GM23338 (cell line): ENCODE data around the gene NMBR.

ENCODE experiments used
- CREB1 ChIP-seq: fragments of 250-450 bp; sonication (Bioruptor Pico); IDR thresholded peaks from 2 replicates; pipeline ENCODE4 v1.5.0; 2020; ENCODE audit warnings: low read depth, mild to moderate bottlenecking, moderate library complexity
- EZH2 ChIP-seq: fragments of 200-600 bp; sonication (generic); IDR thresholded peaks from one replicate; pipeline ENCODE4 v1.8.0; 2017; ENCODE audit warnings: antibody characterized with exemption, mild to moderate bottlenecking, low read depth; ENCODE audit not compliant: unreplicated experiment
- EZH2phosphoT487 ChIP-seq: fragments of 200-600 bp; sonication (generic); IDR thresholded peaks from one replicate; pipeline ENCODE4 v1.8.1; 2018; ENCODE audit warnings: antibody characterized with exemption; ENCODE audit not compliant: unreplicated experiment
- JUNB ChIP-seq: IDR thresholded peaks from one replicate; pipeline ENCODE4 v1.6.1; 2016; ENCODE audit warnings: antibody characterized with exemption; ENCODE audit not compliant: unreplicated experiment
- NANOG ChIP-seq: IDR thresholded peaks from 2 replicates; pipeline ENCODE4 v1.6.1; 2016; ENCODE audit warnings: antibody characterized with exemption, borderline replicate concordance
- POLR2AphosphoS5 ChIP-seq: IDR thresholded peaks from 2 replicates; pipeline ENCODE4 v1.6.1; 2016; ENCODE audit warnings: antibody characterized with exemption, low read depth
- STAT1 ChIP-seq: IDR thresholded peaks from one replicate; pipeline ENCODE4 v1.6.1; 2016; ENCODE audit warnings: antibody characterized with exemption; ENCODE audit not compliant: unreplicated experiment
- ZNF331 ChIP-seq: fragments of 250-450 bp; sonication (Bioruptor Pico); IDR thresholded peaks from 2 replicates; pipeline ENCODE4 v1.5.0; 2020; ENCODE audit warnings: low read depth, mild to moderate bottlenecking, moderate library complexity
- TF ChIP-seq, protein P1 (sequence below), 2 experiments: fragments of 200-600 bp in 1 of 2; sonication (generic) in 1 of 2; conservative IDR thresholded peaks; 2 replicates each; pipeline versions ENCODE4 v1.5.1 to v1.6.1; 2016 to 2017; ENCODE audit warnings: antibody characterized with exemption in 2 of 2, low read depth in 2 of 2, mild to moderate bottlenecking in 2 of 2, moderate library complexity in 1 of 2
- TF ChIP-seq, protein P2 (sequence below): IDR thresholded peaks from one replicate; pipeline ENCODE4 v1.6.1; 2018; ENCODE audit warnings: antibody characterized with exemption; ENCODE audit not compliant: unreplicated experiment
- TF ChIP-seq, protein P3 (sequence below): fragments of 250-450 bp; sonication (Bioruptor Pico); IDR thresholded peaks from 2 replicates; pipeline ENCODE4 v1.5.0; 2020; ENCODE audit warnings: mild to moderate bottlenecking, moderate library complexity
- TF ChIP-seq, protein P4 (sequence below): IDR thresholded peaks from 2 replicates; pipeline ENCODE4 v1.6.1; 2016; ENCODE audit warnings: antibody characterized with exemption

DNA sequence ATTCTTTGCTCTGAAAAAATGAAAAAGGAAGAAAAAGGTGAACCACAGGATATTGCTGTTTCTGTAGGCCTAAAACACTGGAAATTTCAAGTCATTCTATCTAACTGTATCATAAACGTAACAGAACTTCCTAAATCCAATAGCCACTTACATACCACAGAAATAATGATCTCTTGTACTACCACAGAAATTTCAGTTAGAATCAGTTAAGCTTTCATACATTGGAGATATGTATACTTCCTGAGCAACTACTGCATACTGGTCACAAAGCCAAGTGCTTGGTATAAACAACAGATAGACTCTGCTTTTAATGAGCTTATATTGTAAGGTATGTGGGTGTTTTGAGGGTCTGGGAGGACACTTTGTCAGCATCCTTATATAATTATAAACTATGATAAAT, 38.7 kb upstream of the NMBR start:
- TF ChIP-seq JUNB (no peak), ZNF331 (CRISPR knock-in tag) (no peak), EZH2phosphoT487 (no peak), NANOG (no peak), EZH2 (no peak), CREB1 (no peak), STAT1 (no peak), POLR2AphosphoS5 (no peak)
- TF ChIP-seq, protein P1, sequence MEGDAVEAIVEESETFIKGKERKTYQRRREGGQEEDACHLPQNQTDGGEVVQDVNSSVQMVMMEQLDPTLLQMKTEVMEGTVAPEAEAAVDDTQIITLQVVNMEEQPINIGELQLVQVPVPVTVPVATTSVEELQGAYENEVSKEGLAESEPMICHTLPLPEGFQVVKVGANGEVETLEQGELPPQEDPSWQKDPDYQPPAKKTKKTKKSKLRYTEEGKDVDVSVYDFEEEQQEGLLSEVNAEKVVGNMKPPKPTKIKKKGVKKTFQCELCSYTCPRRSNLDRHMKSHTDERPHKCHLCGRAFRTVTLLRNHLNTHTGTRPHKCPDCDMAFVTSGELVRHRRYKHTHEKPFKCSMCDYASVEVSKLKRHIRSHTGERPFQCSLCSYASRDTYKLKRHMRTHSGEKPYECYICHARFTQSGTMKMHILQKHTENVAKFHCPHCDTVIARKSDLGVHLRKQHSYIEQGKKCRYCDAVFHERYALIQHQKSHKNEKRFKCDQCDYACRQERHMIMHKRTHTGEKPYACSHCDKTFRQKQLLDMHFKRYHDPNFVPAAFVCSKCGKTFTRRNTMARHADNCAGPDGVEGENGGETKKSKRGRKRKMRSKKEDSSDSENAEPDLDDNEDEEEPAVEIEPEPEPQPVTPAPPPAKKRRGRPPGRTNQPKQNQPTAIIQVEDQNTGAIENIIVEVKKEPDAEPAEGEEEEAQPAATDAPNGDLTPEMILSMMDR (conservative IDR thresholded peaks at IDR 0.05; ENCODE audit: low read depth in 2 of 2) = no peak
- TF ChIP-seq, protein P2, sequence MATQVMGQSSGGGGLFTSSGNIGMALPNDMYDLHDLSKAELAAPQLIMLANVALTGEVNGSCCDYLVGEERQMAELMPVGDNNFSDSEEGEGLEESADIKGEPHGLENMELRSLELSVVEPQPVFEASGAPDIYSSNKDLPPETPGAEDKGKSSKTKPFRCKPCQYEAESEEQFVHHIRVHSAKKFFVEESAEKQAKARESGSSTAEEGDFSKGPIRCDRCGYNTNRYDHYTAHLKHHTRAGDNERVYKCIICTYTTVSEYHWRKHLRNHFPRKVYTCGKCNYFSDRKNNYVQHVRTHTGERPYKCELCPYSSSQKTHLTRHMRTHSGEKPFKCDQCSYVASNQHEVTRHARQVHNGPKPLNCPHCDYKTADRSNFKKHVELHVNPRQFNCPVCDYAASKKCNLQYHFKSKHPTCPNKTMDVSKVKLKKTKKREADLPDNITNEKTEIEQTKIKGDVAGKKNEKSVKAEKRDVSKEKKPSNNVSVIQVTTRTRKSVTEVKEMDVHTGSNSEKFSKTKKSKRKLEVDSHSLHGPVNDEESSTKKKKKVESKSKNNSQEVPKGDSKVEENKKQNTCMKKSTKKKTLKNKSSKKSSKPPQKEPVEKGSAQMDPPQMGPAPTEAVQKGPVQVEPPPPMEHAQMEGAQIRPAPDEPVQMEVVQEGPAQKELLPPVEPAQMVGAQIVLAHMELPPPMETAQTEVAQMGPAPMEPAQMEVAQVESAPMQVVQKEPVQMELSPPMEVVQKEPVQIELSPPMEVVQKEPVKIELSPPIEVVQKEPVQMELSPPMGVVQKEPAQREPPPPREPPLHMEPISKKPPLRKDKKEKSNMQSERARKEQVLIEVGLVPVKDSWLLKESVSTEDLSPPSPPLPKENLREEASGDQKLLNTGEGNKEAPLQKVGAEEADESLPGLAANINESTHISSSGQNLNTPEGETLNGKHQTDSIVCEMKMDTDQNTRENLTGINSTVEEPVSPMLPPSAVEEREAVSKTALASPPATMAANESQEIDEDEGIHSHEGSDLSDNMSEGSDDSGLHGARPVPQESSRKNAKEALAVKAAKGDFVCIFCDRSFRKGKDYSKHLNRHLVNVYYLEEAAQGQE = no peak
- TF ChIP-seq, protein P3, sequence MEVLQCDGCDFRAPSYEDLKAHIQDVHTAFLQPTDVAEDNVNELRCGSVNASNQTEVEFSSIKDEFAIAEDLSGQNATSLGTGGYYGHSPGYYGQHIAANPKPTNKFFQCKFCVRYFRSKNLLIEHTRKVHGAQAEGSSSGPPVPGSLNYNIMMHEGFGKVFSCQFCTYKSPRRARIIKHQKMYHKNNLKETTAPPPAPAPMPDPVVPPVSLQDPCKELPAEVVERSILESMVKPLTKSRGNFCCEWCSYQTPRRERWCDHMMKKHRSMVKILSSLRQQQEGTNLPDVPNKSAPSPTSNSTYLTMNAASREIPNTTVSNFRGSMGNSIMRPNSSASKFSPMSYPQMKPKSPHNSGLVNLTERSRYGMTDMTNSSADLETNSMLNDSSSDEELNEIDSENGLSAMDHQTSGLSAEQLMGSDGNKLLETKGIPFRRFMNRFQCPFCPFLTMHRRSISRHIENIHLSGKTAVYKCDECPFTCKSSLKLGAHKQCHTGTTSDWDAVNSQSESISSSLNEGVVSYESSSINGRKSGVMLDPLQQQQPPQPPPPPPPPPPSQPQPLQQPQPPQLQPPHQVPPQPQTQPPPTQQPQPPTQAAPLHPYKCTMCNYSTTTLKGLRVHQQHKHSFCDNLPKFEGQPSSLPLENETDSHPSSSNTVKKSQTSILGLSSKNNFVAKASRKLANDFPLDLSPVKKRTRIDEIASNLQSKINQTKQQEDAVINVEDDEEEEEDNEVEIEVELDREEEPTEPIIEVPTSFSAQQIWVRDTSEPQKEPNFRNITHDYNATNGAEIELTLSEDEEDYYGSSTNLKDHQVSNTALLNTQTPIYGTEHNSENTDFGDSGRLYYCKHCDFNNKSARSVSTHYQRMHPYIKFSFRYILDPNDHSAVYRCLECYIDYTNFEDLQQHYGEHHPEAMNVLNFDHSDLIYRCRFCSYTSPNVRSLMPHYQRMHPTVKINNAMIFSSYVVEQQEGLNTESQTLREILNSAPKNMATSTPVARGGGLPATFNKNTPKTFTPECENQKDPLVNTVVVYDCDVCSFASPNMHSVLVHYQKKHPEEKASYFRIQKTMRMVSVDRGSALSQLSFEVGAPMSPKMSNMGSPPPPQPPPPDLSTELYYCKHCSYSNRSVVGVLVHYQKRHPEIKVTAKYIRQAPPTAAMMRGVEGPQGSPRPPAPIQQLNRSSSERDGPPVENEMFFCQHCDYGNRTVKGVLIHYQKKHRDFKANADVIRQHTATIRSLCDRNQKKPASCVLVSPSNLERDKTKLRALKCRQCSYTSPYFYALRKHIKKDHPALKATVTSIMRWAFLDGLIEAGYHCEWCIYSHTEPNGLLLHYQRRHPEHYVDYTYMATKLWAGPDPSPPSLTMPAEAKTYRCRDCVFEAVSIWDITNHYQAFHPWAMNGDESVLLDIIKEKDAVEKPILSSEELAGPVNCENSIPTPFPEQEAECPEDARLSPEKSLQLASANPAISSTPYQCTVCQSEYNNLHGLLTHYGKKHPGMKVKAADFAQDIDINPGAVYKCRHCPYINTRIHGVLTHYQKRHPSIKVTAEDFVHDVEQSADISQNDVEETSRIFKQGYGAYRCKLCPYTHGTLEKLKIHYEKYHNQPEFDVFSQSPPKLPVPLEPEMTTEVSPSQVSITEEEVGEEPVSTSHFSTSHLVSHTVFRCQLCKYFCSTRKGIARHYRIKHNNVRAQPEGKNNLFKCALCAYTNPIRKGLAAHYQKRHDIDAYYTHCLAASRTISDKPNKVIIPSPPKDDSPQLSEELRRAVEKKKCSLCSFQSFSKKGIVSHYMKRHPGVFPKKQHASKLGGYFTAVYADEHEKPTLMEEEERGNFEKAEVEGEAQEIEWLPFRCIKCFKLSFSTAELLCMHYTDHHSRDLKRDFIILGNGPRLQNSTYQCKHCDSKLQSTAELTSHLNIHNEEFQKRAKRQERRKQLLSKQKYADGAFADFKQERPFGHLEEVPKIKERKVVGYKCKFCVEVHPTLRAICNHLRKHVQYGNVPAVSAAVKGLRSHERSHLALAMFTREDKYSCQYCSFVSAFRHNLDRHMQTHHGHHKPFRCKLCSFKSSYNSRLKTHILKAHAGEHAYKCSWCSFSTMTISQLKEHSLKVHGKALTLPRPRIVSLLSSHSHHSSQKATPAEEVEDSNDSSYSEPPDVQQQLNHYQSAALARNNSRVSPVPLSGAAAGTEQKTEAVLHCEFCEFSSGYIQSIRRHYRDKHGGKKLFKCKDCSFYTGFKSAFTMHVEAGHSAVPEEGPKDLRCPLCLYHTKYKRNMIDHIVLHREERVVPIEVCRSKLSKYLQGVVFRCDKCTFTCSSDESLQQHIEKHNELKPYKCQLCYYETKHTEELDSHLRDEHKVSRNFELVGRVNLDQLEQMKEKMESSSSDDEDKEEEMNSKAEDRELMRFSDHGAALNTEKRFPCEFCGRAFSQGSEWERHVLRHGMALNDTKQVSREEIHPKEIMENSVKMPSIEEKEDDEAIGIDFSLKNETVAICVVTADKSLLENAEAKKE (CRISPR knock-in tag) = no peak
- TF ChIP-seq, protein P4, sequence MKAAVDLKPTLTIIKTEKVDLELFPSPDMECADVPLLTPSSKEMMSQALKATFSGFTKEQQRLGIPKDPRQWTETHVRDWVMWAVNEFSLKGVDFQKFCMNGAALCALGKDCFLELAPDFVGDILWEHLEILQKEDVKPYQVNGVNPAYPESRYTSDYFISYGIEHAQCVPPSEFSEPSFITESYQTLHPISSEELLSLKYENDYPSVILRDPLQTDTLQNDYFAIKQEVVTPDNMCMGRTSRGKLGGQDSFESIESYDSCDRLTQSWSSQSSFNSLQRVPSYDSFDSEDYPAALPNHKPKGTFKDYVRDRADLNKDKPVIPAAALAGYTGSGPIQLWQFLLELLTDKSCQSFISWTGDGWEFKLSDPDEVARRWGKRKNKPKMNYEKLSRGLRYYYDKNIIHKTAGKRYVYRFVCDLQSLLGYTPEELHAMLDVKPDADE = no peak
